Upper lobe of left lung (tissue), 6 donors: Measurements from ENCODE around the gene ANAPC2. TPM values are rescaled to one million over a fixed set of nuclear protein-coding genes. Genes with fewer than 3 reads are reported as not detected.

ENCODE experiments used
- ATAC-seq, 2 donors: fragments of 200-7000 bp; cut with Tn5 transposase; one replicate each; pipeline ENCODE4 v1.9.1; 2022; ENCODE audit warnings: mild to moderate bottlenecking in 2 of 2, moderate library complexity in 2 of 2; ENCODE audit not compliant: low FRiP score in 2 of 2
- DNase-seq, 2 donors: peaks; one replicate each; pipeline ENCODE4 v3.0.0-alpha.2; 2019 to 2020
- H3K27ac ChIP-seq, 4 donors: fragments of 200-600 bp; sonication (generic); one replicate each; pipeline ENCODE4 v1.5.1; 2016 to 2019
- H3K27me3 ChIP-seq, 4 donors: fragments of 200-600 bp; sonication (generic); one replicate each; pipeline ENCODE4 v1.5.1; 2017 to 2019
- H3K36me3 ChIP-seq, 4 donors: fragments of 200-600 bp; sonication (generic); one replicate each; pipeline ENCODE4 v1.5.1; 2016 to 2019
- H3K4me1 ChIP-seq, 4 donors: fragments of 200-600 bp; sonication (generic); one replicate each; pipeline ENCODE4 v1.5.1; 2018 to 2019
- H3K4me3 ChIP-seq, 4 donors: fragments of 200-600 bp; sonication (generic); one replicate each; pipeline ENCODE4 v1.5.1; 2017 to 2019; ENCODE audit warnings: mild to moderate bottlenecking in 2 of 4, moderate library complexity in 1 of 4
- H3K9me3 ChIP-seq, 4 donors: fragments of 200-600 bp; sonication (generic); one replicate each; pipeline ENCODE4 v1.5.1; 2018 to 2019
- EP300 ChIP-seq, 4 donors: sonication (generic); formaldehyde crosslinking; IDR thresholded peaks; one replicate each; pipeline ENCODE4 v1.5.1; 2017; ENCODE audit warnings: antibody characterized with exemption in 4 of 4, control low read depth in 2 of 4
- POLR2A ChIP-seq, 4 donors: fragments of 450-650 bp; IDR thresholded peaks; one replicate each; pipeline ENCODE4 v1.5.1; 2016 to 2017; ENCODE audit warnings: antibody characterized with exemption in 4 of 4, mild to moderate bottlenecking in 2 of 4
- POLR2AphosphoS5 ChIP-seq, 2 donors: sonication (generic); formaldehyde crosslinking; IDR thresholded peaks; one replicate each; pipeline ENCODE4 v1.5.1; 2017; ENCODE audit warnings: antibody characterized with exemption in 2 of 2
- WGBS, 2 donors: methylation state at CpG; one replicate each; pipeline ENCODE4 v1.1.5; 2017 to 2018; 5-methylcytosine and 5-hydroxymethylcytosine counted together
- total RNA-seq, 6 donors: library from RNA; depleted of rRNA in 4 of 6; stranded (reverse); fragments of >200 nt in 4 of 6; gene quantifications; one replicate each; pipeline versions ENCODE4 v1.1.0 to v1.2.1, GENCODE V29; 2016 to 2021
- TF ChIP-seq, protein P1 (sequence below), 6 experiments: fragments of 450-650 bp in 4 of 6; fragments of 200-600 bp in 2 of 6; sonication (generic) in 2 of 6; IDR thresholded peaks; one replicate each; pipeline ENCODE4 v1.5.1; 2016 to 2019; ENCODE audit warnings: antibody characterized with exemption in 6 of 6
- donor health status: DM: no; HTN: no; CAD: no; lungs with moderate emphysema.
- donor health status: DM: no; HTN: yes; CAD: no; lungs with severe emphysema.

ANAPC2 gene
- total RNA-seq, 6 donors from 2014 or later, result 31.9 to 174 (median 67.3) TPM

DNA sequence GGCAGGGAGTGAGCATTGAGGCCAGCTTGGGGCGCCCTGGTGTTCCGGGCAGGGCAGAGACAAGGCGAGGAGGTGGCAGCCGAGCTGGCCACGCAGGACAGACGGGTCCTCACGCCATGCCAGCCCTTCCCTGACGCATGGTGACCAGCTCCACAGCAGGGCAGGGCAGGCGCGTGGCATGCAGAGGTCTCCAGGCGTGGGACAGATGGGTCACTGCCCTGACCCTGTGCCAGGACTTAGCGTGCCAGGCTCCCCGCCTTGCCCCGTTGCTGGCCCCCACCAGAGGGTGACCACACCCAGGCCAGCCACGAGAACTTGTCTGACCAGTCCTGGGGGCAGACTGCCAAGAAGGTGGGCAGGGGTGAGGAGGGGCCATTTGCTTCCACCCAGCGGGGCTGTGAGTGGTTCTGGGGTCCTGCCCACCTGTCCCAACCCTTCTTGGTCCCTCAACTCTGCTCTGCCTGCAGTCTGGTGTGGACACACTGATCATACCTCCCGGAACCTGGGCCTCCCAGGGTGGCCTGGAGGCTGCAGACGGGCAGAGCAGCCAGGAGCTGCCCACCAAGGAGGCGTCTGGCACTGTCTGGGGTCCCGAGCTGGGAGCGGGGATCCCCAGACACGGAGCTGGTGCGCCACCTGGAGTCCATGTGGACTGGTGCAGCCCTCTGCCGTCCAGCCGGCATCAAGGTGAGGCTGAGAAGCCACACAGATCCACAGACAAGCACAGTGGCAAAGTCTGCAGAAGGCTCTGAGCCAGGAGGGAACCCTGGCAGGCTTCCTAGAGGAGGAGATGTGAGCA lies 38.9 kb upstream of the ANAPC2 start, which contains the start of gene RNF224:
Gene RNF224, plus strand, starts transcription at position 449 of the 799 bp plus-strand sequence. CDS start 834 bp downstream, outside the sequence.
- DNase-seq, result peak; percentile 89 to 92
- Histone ChIP-seq H3K27ac (peak within 1 kb of the TSS; percentile 66 to 85 (median 72)), H3K9me3 (no peaks in the 10 kb centered on the region), H3K27me3 (peaks cover 0 to 24% (median 1%) of the 10 kb centered on the region in 4 donors), H3K4me3 (no peak within 1 kb of the TSS), H3K4me1 (peaks cover 16 to 49% (median 37%) of the 10 kb centered on the region in 4 donors), H3K36me3 (no peaks in the 10 kb centered on the region)
- TF ChIP-seq, protein P1, sequence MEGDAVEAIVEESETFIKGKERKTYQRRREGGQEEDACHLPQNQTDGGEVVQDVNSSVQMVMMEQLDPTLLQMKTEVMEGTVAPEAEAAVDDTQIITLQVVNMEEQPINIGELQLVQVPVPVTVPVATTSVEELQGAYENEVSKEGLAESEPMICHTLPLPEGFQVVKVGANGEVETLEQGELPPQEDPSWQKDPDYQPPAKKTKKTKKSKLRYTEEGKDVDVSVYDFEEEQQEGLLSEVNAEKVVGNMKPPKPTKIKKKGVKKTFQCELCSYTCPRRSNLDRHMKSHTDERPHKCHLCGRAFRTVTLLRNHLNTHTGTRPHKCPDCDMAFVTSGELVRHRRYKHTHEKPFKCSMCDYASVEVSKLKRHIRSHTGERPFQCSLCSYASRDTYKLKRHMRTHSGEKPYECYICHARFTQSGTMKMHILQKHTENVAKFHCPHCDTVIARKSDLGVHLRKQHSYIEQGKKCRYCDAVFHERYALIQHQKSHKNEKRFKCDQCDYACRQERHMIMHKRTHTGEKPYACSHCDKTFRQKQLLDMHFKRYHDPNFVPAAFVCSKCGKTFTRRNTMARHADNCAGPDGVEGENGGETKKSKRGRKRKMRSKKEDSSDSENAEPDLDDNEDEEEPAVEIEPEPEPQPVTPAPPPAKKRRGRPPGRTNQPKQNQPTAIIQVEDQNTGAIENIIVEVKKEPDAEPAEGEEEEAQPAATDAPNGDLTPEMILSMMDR (IDR thresholded peaks at IDR 0.05), result peak; percentile 91 to 98 (median 96)
- TF ChIP-seq EP300 (IDR thresholded peaks at IDR 0.05) (peak in 1 of 4 donors; percentile 58), POLR2A (IDR thresholded peaks at IDR 0.05) (peak in 1 of 4 donors; percentile 57), POLR2AphosphoS5 (IDR thresholded peaks at IDR 0.05) (peak; percentile 52 to 61)
- 20 to 35% methylated on average over 6 to 24 of the region's 25 CpGs for WGBS, 2 donors
- peak; percentile 59 to 84 for ATAC-seq

- Histone ChIP-seq H3K36me3 (no peaks in the 10 kb centered on the region), H3K9me3 (no peaks in the 10 kb centered on the region), H3K27me3 (peaks cover 0 to 22% (median 1%) of the 10 kb centered on the region in 4 donors), H3K27ac (peak overlapping the region; percentile 66 to 85 (median 72)), H3K4me1 (peaks cover 19 to 54% (median 40%) of the 10 kb centered on the region in 4 donors), H3K4me3 (no peak overlapping the region)
- ATAC-seq, result peak in 1 of 2 donors; percentile 23
- WGBS, 2 donors, result 71 to 74% methylated on average over 12 to 16 of the region's 18 CpGs
- TF ChIP-seq POLR2AphosphoS5 (IDR thresholded peaks at IDR 0.05), result no peak
- no peak for TF ChIP-seq EP300 (IDR thresholded peaks at IDR 0.05)
- no peak for TF ChIP-seq POLR2A (IDR thresholded peaks at IDR 0.05)
- TF ChIP-seq, protein P1 (IDR thresholded peaks at IDR 0.05), result no peak
- peak in 1 of 2 donors; percentile 51 for DNase-seq
These were observed 38.1 kb upstream of the ANAPC2 start for GRCh38 chr9:137226338-137227053.

- DNase-seq, result peak in 1 of 2 donors; percentile 80
- peak overlapping the region in 3 of 4 donors; percentile 20 to 85 (median 74) for H3K27ac ChIP-seq
These were observed 37.5 kb upstream of the ANAPC2 start for GRCh38 chr9:137225699-137226331.

More at GRCh38 chr9:137225699-137226331, 37.5 kb upstream of the ANAPC2 start:
- WGBS, 2 donors, result 78 to 81% methylated on average over 4 to 8 of the region's 21 CpGs
- H3K4me1 ChIP-seq, result peaks cover 22 to 59% (median 42%) of the 10 kb centered on the region in 4 donors
- peaks cover 0 to 24% (median 1%) of the 10 kb centered on the region in 4 donors for H3K27me3 ChIP-seq
- H3K36me3 ChIP-seq, result no peaks in the 10 kb centered on the region
- no peaks in the 10 kb centered on the region for H3K9me3 ChIP-seq
- H3K4me3 ChIP-seq, result no peak overlapping the region
- ATAC-seq, result no peak
- TF ChIP-seq POLR2A (IDR thresholded peaks at IDR 0.05), result no peak
- no peak for TF ChIP-seq POLR2AphosphoS5 (IDR thresholded peaks at IDR 0.05)
- no peak for TF ChIP-seq EP300 (IDR thresholded peaks at IDR 0.05)
- TF ChIP-seq, protein P1 (IDR thresholded peaks at IDR 0.05), result no peak
